HepG2 (cell line): Measurements from ENCODE around the gene TAF1C. TPM values are rescaled to one million over a fixed set of nuclear protein-coding genes. Genes with fewer than 3 reads are reported as not detected.
A peak's percentile ranks its signal among the peaks of the same experiment; 100 is the strongest.

Experiments
- ARID2 ChIP-seq: sonication (generic); formaldehyde crosslinking; IDR thresholded peaks from 2 replicates; pipeline ENCODE4 v1.8.1; 2022; ENCODE audit warnings: mild to moderate bottlenecking, missing genetic modification reagents, borderline replicate concordance
- ESRRA ChIP-seq: sonication (generic); formaldehyde crosslinking; IDR thresholded peaks from 2 replicates; pipeline ENCODE4 v1.5.1; 2020; ENCODE audit warnings: mild to moderate bottlenecking, low read depth, missing genetic modification reagents
- FOXA1 ChIP-seq, 2 experiments: fragments of 450-650 bp in 1 of 2; sonication (generic) in 1 of 2; formaldehyde crosslinking in 1 of 2; IDR thresholded peaks; 2 replicates each; pipeline versions ENCODE4 v1.4.0 to v1.6.1; 2016 to 2020; ENCODE audit warnings: missing genetic modification reagents in 1 of 2
- HDAC1 ChIP-seq: sonication (generic); formaldehyde crosslinking; IDR thresholded peaks from 2 replicates; pipeline ENCODE4 v1.5.1; 2020; ENCODE audit warnings: mild to moderate bottlenecking, missing genetic modification reagents
- NCOA1 ChIP-seq: sonication (generic); formaldehyde crosslinking; IDR thresholded peaks from 2 replicates; pipeline ENCODE4 v1.9.0; 2021; ENCODE audit warnings: missing genetic modification reagents
- PCBP2 ChIP-seq: fragments of 200-400 bp; formaldehyde crosslinking; optimal IDR thresholded peaks from 2 replicates; pipeline ENCODE3; 2018; ENCODE audit warnings: low read length, low read depth; ENCODE audit not compliant: poor library complexity, severe bottlenecking
- PRPF4 ChIP-seq: fragments of 200-400 bp; formaldehyde crosslinking; IDR thresholded peaks from 2 replicates; pipeline ENCODE4 v1.6.1; 2016; ENCODE audit warnings: low read length, low read depth; ENCODE audit not compliant: poor library complexity, severe bottlenecking
- SETDB1 ChIP-seq: sonication (generic); formaldehyde crosslinking; IDR thresholded peaks from 2 replicates; pipeline ENCODE4 v1.5.1; 2020; ENCODE audit warnings: missing genetic modification reagents, mild to moderate bottlenecking, borderline replicate concordance
- TOE1 ChIP-seq: sonication (generic); formaldehyde crosslinking; IDR thresholded peaks from 2 replicates; pipeline ENCODE4 v1.4.0; 2020; ENCODE audit warnings: mild to moderate bottlenecking, missing genetic modification reagents
- U2AF1 ChIP-seq: fragments of 200-400 bp; formaldehyde crosslinking; optimal IDR thresholded peaks from 2 replicates; pipeline ENCODE3; 2017; ENCODE audit warnings: mild to moderate bottlenecking, low read depth, low read length
- ZFX ChIP-seq: sonication (generic); formaldehyde crosslinking; IDR thresholded peaks from 2 replicates; pipeline ENCODE4 v1.4.0; 2020; ENCODE audit warnings: mild to moderate bottlenecking, low read depth, missing genetic modification reagents, moderate library complexity
- ZNF605 ChIP-seq: sonication (generic); formaldehyde crosslinking; IDR thresholded peaks from 2 replicates; pipeline ENCODE4 v1.8.0; 2022; ENCODE audit warnings: mild to moderate bottlenecking, missing genetic modification reagents
- polyA plus RNA-seq, 8 experiments: library from polyadenylated mRNA; depleted of rRNA in 3 of 8; stranded (reverse) in 7 of 8; unstranded in 1 of 8; fragments of >200 nt; fragmentation: Illumina TruSeq in 4 of 8; extraction: Trizol in 4 of 8; gene quantifications; 2 replicates each; pipeline versions ENCODE4 v1.2.1 to v1.2.3, GENCODE V29; 2011 to 2016; ENCODE audit warnings: low read depth in 4 of 8, missing spikeins in 1 of 8, mixed read lengths in 1 of 8; ENCODE audit not compliant: insufficient read depth in 1 of 8
- total RNA-seq, 5 experiments: library from RNA; depleted of rRNA; stranded (reverse); fragments of >200 nt; fragmentation: Illumina TruSeq; extraction: Trizol; gene quantifications; 2 replicates each; pipeline ENCODE4 v1.2.3, GENCODE V29; 2016; ENCODE audit warnings: low read depth in 1 of 5
- TF ChIP-seq, protein P1 (sequence below): IDR thresholded peaks from 2 replicates; pipeline ENCODE4 v1.6.1; 2016; ENCODE audit warnings: missing biosample characterization, missing genetic modification reagents, low read depth
- TF ChIP-seq, protein P2 (sequence below): sonication (generic); formaldehyde crosslinking; IDR thresholded peaks from 2 replicates; pipeline ENCODE4 v1.4.0; 2020; ENCODE audit warnings: missing genetic modification reagents
- TF ChIP-seq, protein P3 (sequence below): fragments of 450-650 bp; IDR thresholded peaks from 2 replicates; pipeline ENCODE4 v1.6.1; 2017
- TF ChIP-seq, protein P4 (sequence below): sonication (generic); formaldehyde crosslinking; IDR thresholded peaks from 2 replicates; pipeline ENCODE4 v1.8.0; 2022; ENCODE audit warnings: missing genetic modification reagents, low read depth, mild to moderate bottlenecking, borderline replicate concordance
- TF ChIP-seq, protein P5 (sequence below): sonication (generic); formaldehyde crosslinking; IDR thresholded peaks from 2 replicates; pipeline ENCODE4 v1.8.0; 2022; ENCODE audit warnings: missing genetic modification reagents, mild to moderate bottlenecking, borderline replicate concordance
- TF ChIP-seq, protein P6 (sequence below): sonication (generic); formaldehyde crosslinking; IDR thresholded peaks from 2 replicates; pipeline ENCODE4 v1.4.0; 2020; ENCODE audit warnings: missing genetic modification reagents
- TF ChIP-seq, protein P7 (sequence below), 2 experiments: sonication (generic) in 1 of 2; formaldehyde crosslinking in 1 of 2; IDR thresholded peaks; 2 replicates each; pipeline versions ENCODE4 v1.4.0 to v1.6.1; 2018 to 2020; ENCODE audit warnings: missing genetic modification reagents in 2 of 2, borderline replicate concordance in 1 of 2, low read depth in 1 of 2, mild to moderate bottlenecking in 1 of 2, missing biosample characterization in 1 of 2

Gene TAF1C
- total and polyA plus RNA-seq, 2 of the 13 experiments (the other 11 are each of a cell fraction or from before 2014, with no cell fraction given): 15.6 to 20.8 TPM

DNA sequence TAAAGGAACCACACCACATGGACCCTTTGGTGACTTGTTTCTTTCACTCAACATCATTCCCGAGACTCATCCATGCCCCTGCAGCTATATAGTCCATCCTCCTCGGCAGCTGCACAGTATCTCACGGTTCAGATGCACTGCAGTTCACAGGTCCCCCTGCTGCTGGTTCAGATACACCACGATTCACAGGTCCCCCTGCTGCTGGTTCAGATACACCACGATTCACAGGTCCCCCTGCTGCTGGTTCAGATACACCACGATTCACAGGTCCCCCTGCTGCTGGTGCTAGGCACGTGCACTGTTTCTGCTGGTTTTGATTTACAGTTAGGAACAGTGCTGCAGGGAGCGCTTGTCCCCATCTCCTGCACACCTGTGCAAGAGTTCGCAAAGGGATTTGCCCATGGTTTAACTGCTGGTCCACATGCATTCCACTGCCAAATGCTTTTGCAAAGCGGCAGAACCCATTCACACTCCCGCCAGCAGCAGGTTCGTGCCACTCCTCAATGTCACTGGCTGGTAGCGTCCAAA, 45.6 kb downstream of the TAF1C start (continued):
- TF ChIP-seq NCOA1 (CRISPR knock-in tag) (no peak), TOE1 (no peak), ZNF605 (CRISPR knock-in tag) (0 out of 2 replicates have a peak, but pooled peaks have one; percentile 8), U2AF1 (no peak), FOXA1 (IDR thresholded peaks at IDR 0.05) (no peak), FOXA1 (CRISPR knock-in tag; IDR thresholded peaks at IDR 0.05) (no peak), SETDB1 (no peak), PRPF4 (no peak), HDAC1 (CRISPR knock-in tag) (peak; percentile 50; the same call in 1 of the 2 replicates), ARID2 (CRISPR knock-in tag) (no peak), ESRRA (no peak), ZFX (CRISPR knock-in tag) (peak; percentile 34; the same call in 1 of the 2 replicates), PCBP2 (no peak)
- TF ChIP-seq, protein P1, sequence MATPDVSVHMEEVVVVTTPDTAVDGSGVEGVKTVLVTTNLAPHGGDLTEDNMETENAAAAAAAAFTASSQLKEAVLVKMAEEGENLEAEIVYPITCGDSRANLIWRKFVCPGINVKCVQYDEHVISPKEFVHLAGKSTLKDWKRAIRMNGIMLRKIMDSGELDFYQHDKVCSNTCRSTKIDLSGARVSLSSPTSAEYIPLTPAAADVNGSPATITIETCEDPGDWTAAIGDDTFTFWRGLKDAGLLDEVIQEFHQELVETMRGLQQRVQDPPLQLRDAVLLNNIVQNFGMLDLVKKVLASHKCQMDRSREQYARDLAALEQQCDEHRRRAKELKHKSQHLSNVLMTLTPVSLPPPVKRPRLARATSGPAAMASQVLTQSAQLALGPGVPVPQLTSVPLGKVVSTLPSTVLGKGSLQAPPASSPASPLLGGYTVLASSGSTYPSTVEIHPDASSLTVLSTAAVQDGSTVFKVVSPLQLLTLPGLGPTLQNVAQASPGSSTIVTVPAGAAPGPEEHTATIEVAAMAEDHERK (CRISPR knock-in tag): no peak
- TF ChIP-seq, protein P2, sequence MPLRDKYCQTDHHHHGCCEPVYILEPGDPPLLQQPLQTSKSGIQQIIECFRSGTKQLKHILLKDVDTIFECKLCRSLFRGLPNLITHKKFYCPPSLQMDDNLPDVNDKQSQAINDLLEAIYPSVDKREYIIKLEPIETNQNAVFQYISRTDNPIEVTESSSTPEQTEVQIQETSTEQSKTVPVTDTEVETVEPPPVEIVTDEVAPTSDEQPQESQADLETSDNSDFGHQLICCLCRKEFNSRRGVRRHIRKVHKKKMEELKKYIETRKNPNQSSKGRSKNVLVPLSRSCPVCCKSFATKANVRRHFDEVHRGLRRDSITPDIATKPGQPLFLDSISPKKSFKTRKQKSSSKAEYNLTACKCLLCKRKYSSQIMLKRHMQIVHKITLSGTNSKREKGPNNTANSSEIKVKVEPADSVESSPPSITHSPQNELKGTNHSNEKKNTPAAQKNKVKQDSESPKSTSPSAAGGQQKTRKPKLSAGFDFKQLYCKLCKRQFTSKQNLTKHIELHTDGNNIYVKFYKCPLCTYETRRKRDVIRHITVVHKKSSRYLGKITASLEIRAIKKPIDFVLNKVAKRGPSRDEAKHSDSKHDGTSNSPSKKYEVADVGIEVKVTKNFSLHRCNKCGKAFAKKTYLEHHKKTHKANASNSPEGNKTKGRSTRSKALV (CRISPR knock-in tag): no peak
- TF ChIP-seq, protein P3, sequence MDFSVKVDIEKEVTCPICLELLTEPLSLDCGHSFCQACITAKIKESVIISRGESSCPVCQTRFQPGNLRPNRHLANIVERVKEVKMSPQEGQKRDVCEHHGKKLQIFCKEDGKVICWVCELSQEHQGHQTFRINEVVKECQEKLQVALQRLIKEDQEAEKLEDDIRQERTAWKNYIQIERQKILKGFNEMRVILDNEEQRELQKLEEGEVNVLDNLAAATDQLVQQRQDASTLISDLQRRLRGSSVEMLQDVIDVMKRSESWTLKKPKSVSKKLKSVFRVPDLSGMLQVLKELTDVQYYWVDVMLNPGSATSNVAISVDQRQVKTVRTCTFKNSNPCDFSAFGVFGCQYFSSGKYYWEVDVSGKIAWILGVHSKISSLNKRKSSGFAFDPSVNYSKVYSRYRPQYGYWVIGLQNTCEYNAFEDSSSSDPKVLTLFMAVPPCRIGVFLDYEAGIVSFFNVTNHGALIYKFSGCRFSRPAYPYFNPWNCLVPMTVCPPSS: no peak
- TF ChIP-seq, protein P4, sequence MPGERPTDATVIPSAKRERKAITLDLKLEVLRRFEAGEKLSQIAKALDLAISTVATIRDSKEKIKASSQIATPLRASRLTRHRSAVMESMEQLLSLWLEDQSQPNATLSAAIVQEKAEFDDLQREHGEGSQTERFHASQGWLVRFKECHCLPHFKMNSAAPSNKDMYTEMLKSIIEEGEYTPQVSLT: no peak
- TF ChIP-seq, protein P5, sequence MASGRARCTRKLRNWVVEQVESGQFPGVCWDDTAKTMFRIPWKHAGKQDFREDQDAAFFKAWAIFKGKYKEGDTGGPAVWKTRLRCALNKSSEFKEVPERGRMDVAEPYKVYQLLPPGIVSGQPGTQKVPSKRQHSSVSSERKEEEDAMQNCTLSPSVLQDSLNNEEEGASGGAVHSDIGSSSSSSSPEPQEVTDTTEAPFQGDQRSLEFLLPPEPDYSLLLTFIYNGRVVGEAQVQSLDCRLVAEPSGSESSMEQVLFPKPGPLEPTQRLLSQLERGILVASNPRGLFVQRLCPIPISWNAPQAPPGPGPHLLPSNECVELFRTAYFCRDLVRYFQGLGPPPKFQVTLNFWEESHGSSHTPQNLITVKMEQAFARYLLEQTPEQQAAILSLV: no peak
- TF ChIP-seq, protein P6, sequence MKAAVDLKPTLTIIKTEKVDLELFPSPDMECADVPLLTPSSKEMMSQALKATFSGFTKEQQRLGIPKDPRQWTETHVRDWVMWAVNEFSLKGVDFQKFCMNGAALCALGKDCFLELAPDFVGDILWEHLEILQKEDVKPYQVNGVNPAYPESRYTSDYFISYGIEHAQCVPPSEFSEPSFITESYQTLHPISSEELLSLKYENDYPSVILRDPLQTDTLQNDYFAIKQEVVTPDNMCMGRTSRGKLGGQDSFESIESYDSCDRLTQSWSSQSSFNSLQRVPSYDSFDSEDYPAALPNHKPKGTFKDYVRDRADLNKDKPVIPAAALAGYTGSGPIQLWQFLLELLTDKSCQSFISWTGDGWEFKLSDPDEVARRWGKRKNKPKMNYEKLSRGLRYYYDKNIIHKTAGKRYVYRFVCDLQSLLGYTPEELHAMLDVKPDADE (CRISPR knock-in tag): no peak
- TF ChIP-seq, protein P7, sequence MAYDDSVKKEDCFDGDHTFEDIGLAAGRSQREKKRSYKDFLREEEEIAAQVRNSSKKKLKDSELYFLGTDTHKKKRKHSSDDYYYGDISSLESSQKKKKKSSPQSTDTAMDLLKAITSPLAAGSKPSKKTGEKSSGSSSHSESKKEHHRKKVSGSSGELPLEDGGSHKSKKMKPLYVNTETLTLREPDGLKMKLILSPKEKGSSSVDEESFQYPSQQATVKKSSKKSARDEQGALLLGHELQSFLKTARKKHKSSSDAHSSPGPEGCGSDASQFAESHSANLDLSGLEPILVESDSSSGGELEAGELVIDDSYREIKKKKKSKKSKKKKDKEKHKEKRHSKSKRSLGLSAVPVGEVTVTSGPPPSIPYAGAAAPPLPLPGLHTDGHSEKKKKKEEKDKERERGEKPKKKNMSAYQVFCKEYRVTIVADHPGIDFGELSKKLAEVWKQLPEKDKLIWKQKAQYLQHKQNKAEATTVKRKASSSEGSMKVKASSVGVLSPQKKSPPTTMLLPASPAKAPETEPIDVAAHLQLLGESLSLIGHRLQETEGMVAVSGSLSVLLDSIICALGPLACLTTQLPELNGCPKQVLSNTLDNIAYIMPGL (CRISPR knock-in tag; IDR thresholded peaks at IDR 0.05; ENCODE audit: borderline replicate concordance in 1 of 2, low read depth in 1 of 2): peak; percentile 46 to 80; a peak in 2 of 4 replicates
